HepG2 (cell line): ENCODE data around the gene BEST2. TPM values are rescaled to one million over a fixed set of nuclear protein-coding genes. Genes with fewer than 3 reads are reported as not detected.

Source experiments
- CBX2 ChIP-seq, 2 experiments: fragments of 200-600 bp in 1 of 2; sonication (generic); formaldehyde crosslinking in 1 of 2; IDR thresholded peaks; 2 replicates each; pipeline versions ENCODE4 v1.7.0 to v1.8.1; 2018 to 2022; ENCODE audit warnings: low read depth in 2 of 2, low read length in 1 of 2, mild to moderate bottlenecking in 1 of 2, missing genetic modification reagents in 1 of 2
- CEBPG ChIP-seq: IDR thresholded peaks from 2 replicates; pipeline ENCODE4 v1.6.1; 2016
- HHEX ChIP-seq: IDR thresholded peaks from 2 replicates; pipeline ENCODE4 v1.6.1; 2016; ENCODE audit warnings: control low read depth
- HIC2 ChIP-seq: sonication (generic); formaldehyde crosslinking; IDR thresholded peaks from 2 replicates; pipeline ENCODE4 v1.9.0; 2022; ENCODE audit warnings: low read depth, missing genetic modification reagents
- KAT2B ChIP-seq: fragments of 150-350 bp; IDR thresholded peaks from 2 replicates; pipeline ENCODE4 v1.6.1; 2014; ENCODE audit warnings: low read depth, low read length, borderline replicate concordance
- KLF13 ChIP-seq: sonication (generic); formaldehyde crosslinking; IDR thresholded peaks from 2 replicates; pipeline ENCODE4 v1.4.0; 2020; ENCODE audit warnings: mild to moderate bottlenecking, missing genetic modification reagents
- MAX ChIP-seq: IDR thresholded peaks from 2 replicates; pipeline ENCODE4 v1.6.1; 2012; ENCODE audit warnings: inconsistent platforms
- MIXL1 ChIP-seq: IDR thresholded peaks from 2 replicates; pipeline ENCODE4 v1.6.1; 2016
- MYNN ChIP-seq: sonication (generic); formaldehyde crosslinking; IDR thresholded peaks from 2 replicates; pipeline ENCODE4 v1.4.0; 2020; ENCODE audit warnings: mild to moderate bottlenecking, low read depth, missing genetic modification reagents
- NBN ChIP-seq: fragments of 450-650 bp; conservative IDR thresholded peaks from 2 replicates; pipeline ENCODE4 v1.6.1; 2017
- NFKBIZ ChIP-seq: IDR thresholded peaks from 2 replicates; pipeline ENCODE4 v1.6.1; 2018; ENCODE audit warnings: missing genetic modification reagents, missing compliant biosample characterization
- NPAS2 ChIP-seq: sonication (generic); formaldehyde crosslinking; IDR thresholded peaks from 2 replicates; pipeline ENCODE4 v1.8.0; 2022; ENCODE audit warnings: mild to moderate bottlenecking, missing genetic modification reagents, borderline replicate concordance
- NR2F6 ChIP-seq, 2 experiments: IDR thresholded peaks; 2 replicates each; pipeline ENCODE4 v1.6.1; 2016; ENCODE audit warnings: antibody characterized with exemption in 1 of 2, mild to moderate bottlenecking in 1 of 2
- RBM39 ChIP-seq: fragments of 200-400 bp; formaldehyde crosslinking; IDR thresholded peaks from one replicate; pipeline ENCODE4 v1.6.1; 2018; ENCODE audit warnings: antibody characterized with exemption, mild to moderate bottlenecking, low read depth, low read length; ENCODE audit not compliant: poor library complexity, severe bottlenecking
- SKI ChIP-seq: fragments of 450-650 bp; IDR thresholded peaks from one replicate; pipeline ENCODE4 v1.6.1; 2018; ENCODE audit warnings: mild to moderate bottlenecking; ENCODE audit not compliant: partially characterized antibody
- SMAD1 ChIP-seq: sonication (generic); formaldehyde crosslinking; IDR thresholded peaks from 2 replicates; pipeline ENCODE4 v1.4.0; 2020; ENCODE audit warnings: missing genetic modification reagents, low read depth, mild to moderate bottlenecking, borderline replicate concordance
- SMAD3 ChIP-seq: sonication (generic); formaldehyde crosslinking; IDR thresholded peaks from 2 replicates; pipeline ENCODE4 v1.4.0; 2020; ENCODE audit warnings: missing genetic modification reagents
- TFE3 ChIP-seq: IDR thresholded peaks from 2 replicates; pipeline ENCODE4 v1.6.1; 2016
- THRA ChIP-seq: sonication (generic); formaldehyde crosslinking; IDR thresholded peaks from 2 replicates; pipeline ENCODE4 v1.4.0; 2020; ENCODE audit warnings: missing genetic modification reagents, borderline replicate concordance
- ZKSCAN8 ChIP-seq: IDR thresholded peaks from 2 replicates; pipeline ENCODE4 v1.6.1; 2016; ENCODE audit warnings: borderline replicate concordance, missing genetic modification reagents, missing compliant biosample characterization
- ZNF343 ChIP-seq: sonication (generic); formaldehyde crosslinking; IDR thresholded peaks from 2 replicates; pipeline ENCODE4 v1.4.0; 2020; ENCODE audit warnings: mild to moderate bottlenecking, missing genetic modification reagents
- ZNF432 ChIP-seq: sonication (generic); formaldehyde crosslinking; IDR thresholded peaks from 2 replicates; pipeline ENCODE4 v1.5.0; 2020; ENCODE audit warnings: missing genetic modification reagents, mild to moderate bottlenecking, borderline replicate concordance
- ZNF460 ChIP-seq: sonication (generic); formaldehyde crosslinking; IDR thresholded peaks from 2 replicates; pipeline ENCODE4 v1.5.1; 2020; ENCODE audit warnings: missing genetic modification reagents, mild to moderate bottlenecking, borderline replicate concordance
- ZNF598 ChIP-seq: sonication (generic); formaldehyde crosslinking; IDR thresholded peaks from 2 replicates; pipeline ENCODE4 v1.5.1; 2020; ENCODE audit warnings: mild to moderate bottlenecking, missing genetic modification reagents, borderline replicate concordance
- ZSCAN22 ChIP-seq: sonication (generic); formaldehyde crosslinking; IDR thresholded peaks from 2 replicates; pipeline ENCODE4 v1.4.0; 2020; ENCODE audit warnings: mild to moderate bottlenecking, missing genetic modification reagents
- polyA plus RNA-seq, 8 experiments: library from polyadenylated mRNA; depleted of rRNA in 3 of 8; stranded (reverse) in 7 of 8; unstranded in 1 of 8; fragments of >200 nt; fragmentation: Illumina TruSeq in 4 of 8; extraction: Trizol in 4 of 8; gene quantifications; 2 replicates each; pipeline versions ENCODE4 v1.2.1 to v1.2.3, GENCODE V29; 2011 to 2016; ENCODE audit warnings: low read depth in 4 of 8, missing spikeins in 1 of 8, mixed read lengths in 1 of 8; ENCODE audit not compliant: insufficient read depth in 1 of 8
- total RNA-seq, 5 experiments: library from RNA; depleted of rRNA; stranded (reverse); fragments of >200 nt; fragmentation: Illumina TruSeq; extraction: Trizol; gene quantifications; 2 replicates each; pipeline ENCODE4 v1.2.3, GENCODE V29; 2016; ENCODE audit warnings: low read depth in 1 of 5

BEST2 gene
- total and polyA plus RNA-seq, 2 of the 13 experiments (the other 11 are each of a cell fraction or from before 2014, with no cell fraction given), result not detected

- TF ChIP-seq ZNF343 (CRISPR knock-in tag), result no peak
- TF ChIP-seq MYNN (CRISPR knock-in tag), result no peak
- no peak for TF ChIP-seq SMAD1
- TF ChIP-seq NFKBIZ (CRISPR knock-in tag), result 0 out of 2 replicates have a peak, but pooled peaks have one; percentile 81
- TF ChIP-seq SMAD3 (CRISPR knock-in tag), result peak; percentile 82; the same call in 1 of the 2 replicates
- TF ChIP-seq CEBPG (CRISPR knock-in tag), result peak; percentile 15; the same call in 1 of the 2 replicates
- peak; percentile 83 for TF ChIP-seq THRA (CRISPR knock-in tag)
- TF ChIP-seq HIC2, result no peak
- no peak for TF ChIP-seq NR2F6 (IDR thresholded peaks at IDR 0.05)
- TF ChIP-seq NR2F6 (CRISPR knock-in tag; IDR thresholded peaks at IDR 0.05), result peak; percentile 80
- peak; percentile 78; the same call in 1 of the 2 replicates for TF ChIP-seq TFE3 (CRISPR knock-in tag)
- TF ChIP-seq RBM39, result peak; percentile 96
- TF ChIP-seq ZNF598 (CRISPR knock-in tag), result peak; percentile 47; the same call in 1 of the 2 replicates
- peak; percentile 16; the same call in 1 of the 2 replicates for TF ChIP-seq MAX
- no peak for TF ChIP-seq ZSCAN22
- no peak for TF ChIP-seq ZNF432 (CRISPR knock-in tag)
- TF ChIP-seq KLF13 (CRISPR knock-in tag), result no peak
- TF ChIP-seq NPAS2 (CRISPR knock-in tag), result no peak
- no peak for TF ChIP-seq KAT2B
- no peak for TF ChIP-seq HHEX (CRISPR knock-in tag)
- TF ChIP-seq NBN, result no peak
- peak; percentile 85; the same call in 1 of the 2 replicates for TF ChIP-seq MIXL1
- no peak for TF ChIP-seq CBX2 (IDR thresholded peaks at IDR 0.05; ENCODE audit: low read depth, low read length)
- no peak for TF ChIP-seq CBX2 (CRISPR knock-in tag; IDR thresholded peaks at IDR 0.05; ENCODE audit: low read depth)
- peak; percentile 64 for TF ChIP-seq SKI
- no peak for TF ChIP-seq ZNF460 (CRISPR knock-in tag)
- peak; percentile 79; the same call in 1 of the 2 replicates for TF ChIP-seq ZKSCAN8 (CRISPR knock-in tag)
Observed at GRCh38 chr19:12791345-12792050, 39.9 kb downstream of the BEST2 start, which contains the start of gene JUNB (continued).
